Fibroblast of lung (primary cell): ENCODE data around the gene ELP4. TPM values are rescaled to one million over a fixed set of nuclear protein-coding genes. Genes with fewer than 3 reads are reported as not detected.

Experiments used
- DNase-seq, 2 donors: peaks; one replicate each; pipeline versions ENCODE4 v3.0.0 to v3.0.0-alpha.2; 2010; ENCODE audit warnings: low read depth in 2 of 2
- H2AFZ ChIP-seq: 2 replicates; pipeline ENCODE4 v1.5.1; 2012; ENCODE audit warnings: low read length, control low read depth, inconsistent platforms
- H3K27ac ChIP-seq: 2 replicates; pipeline ENCODE4 v1.5.1; 2011; ENCODE audit warnings: low read length, control low read depth; ENCODE audit not compliant: insufficient read depth
- H3K27me3 ChIP-seq: 2 replicates; pipeline ENCODE4 v1.5.1; 2011; ENCODE audit warnings: mild to moderate bottlenecking, low read length; ENCODE audit not compliant: control insufficient read depth, insufficient read depth
- H3K36me3 ChIP-seq: 2 replicates; pipeline ENCODE4 v1.5.1; 2011; ENCODE audit warnings: low read length; ENCODE audit not compliant: control insufficient read depth, insufficient read depth
- H3K4me1 ChIP-seq: 2 replicates; pipeline ENCODE4 v1.5.1; 2011; ENCODE audit warnings: low read length; ENCODE audit not compliant: control insufficient read depth, insufficient read depth; ENCODE audit errors: extremely low read depth
- H3K4me2 ChIP-seq: 2 replicates; pipeline ENCODE4 v1.5.1; 2011; ENCODE audit warnings: low read length, control low read depth; ENCODE audit not compliant: insufficient read depth; ENCODE audit errors: extremely low read depth
- H3K4me3 ChIP-seq, 4 experiments: fragments of 200-600 bp in 1 of 4; sonication (generic) in 1 of 4; replicated peaks in 1 of 4; 2 replicates each; pipeline ENCODE4 v1.5.1; 2011 to 2016; ENCODE audit warnings: low read length in 4 of 4, low read depth in 3 of 4, mild to moderate bottlenecking in 3 of 4, control low read depth in 2 of 4, inconsistent platforms in 1 of 4, mixed read lengths in 1 of 4; ENCODE audit not compliant: insufficient read depth in 1 of 4; ENCODE audit errors: control extremely low read depth in 1 of 4
- H3K79me2 ChIP-seq: 2 replicates; pipeline ENCODE4 v1.5.1; 2012; ENCODE audit warnings: mild to moderate bottlenecking, low read length, inconsistent platforms; ENCODE audit not compliant: control insufficient read depth, insufficient read depth
- H3K9ac ChIP-seq: 2 replicates; pipeline ENCODE4 v1.5.1; 2011; ENCODE audit warnings: mild to moderate bottlenecking, low read length, control low read depth; ENCODE audit not compliant: insufficient read depth
- H3K9me3 ChIP-seq: 2 replicates; pipeline ENCODE4 v1.5.1; 2012; ENCODE audit warnings: low read depth, low read length; ENCODE audit not compliant: control insufficient read depth, insufficient read depth
- H4K20me1 ChIP-seq: 2 replicates; pipeline ENCODE4 v1.5.1; 2011; ENCODE audit warnings: low read length; ENCODE audit not compliant: control insufficient read depth, insufficient read depth; ENCODE audit errors: extremely low read depth
- CTCF ChIP-seq, 2 donors: IDR thresholded peaks in 1 of 2; conservative IDR thresholded peaks in 1 of 2; 1 replicate in 1 of 2; 2 replicates in 1 of 2; pipeline ENCODE4 v1.5.1; 2011 to 2012; ENCODE audit warnings: low read length in 2 of 2, control low read depth in 1 of 2, inconsistent platforms in 1 of 2, low read depth in 1 of 2, mild to moderate bottlenecking in 1 of 2
- EZH2 ChIP-seq: IDR thresholded peaks from 2 replicates; pipeline ENCODE4 v1.5.1; 2012; ENCODE audit warnings: low read length, control low read depth, mild to moderate bottlenecking; ENCODE audit errors: missing control alignments
- polyA plus RNA-seq, 2 donors: library from polyadenylated mRNA; depleted of rRNA in 1 of 2; stranded (reverse) in 1 of 2; unstranded in 1 of 2; fragments of >200 nt; gene quantifications; 2 replicates each; pipeline ENCODE4 v1.2.1, GENCODE V29; 2011 to 2012; ENCODE audit warnings: missing spikeins in 1 of 2
- total RNA-seq: library from RNA; depleted of rRNA; stranded (reverse); fragments of >200 nt; gene quantifications from 2 replicates; pipeline ENCODE4 v1.2.1, GENCODE V29; 2014

Gene ELP4
- total and polyA plus RNA-seq, 2 donors (not counting 1 experiment from before 2014, with no cell fraction given) = 11.7 to 13.1 TPM

- Histone ChIP-seq H3K36me3 (no peaks in the 10 kb centered on the region), H2AFZ (no peak overlapping the region), H3K27me3 (peaks cover 69% of the 10 kb centered on the region), H4K20me1 (no peaks in the 10 kb centered on the region), H3K4me2 (peak overlapping the region; percentile 65), H3K4me3 (no peak overlapping the region), H3K4me1 (no peaks in the 10 kb centered on the region), H3K9ac (no peak overlapping the region), H3K9me3 (no peaks in the 10 kb centered on the region), H3K27ac (no peak overlapping the region), H3K79me2 (no peaks in the 10 kb centered on the region)
- TF ChIP-seq CTCF (conservative IDR thresholded peaks at IDR 0.05 in 1 of 2, IDR thresholded peaks at IDR 0.05 in 1 of 2; ENCODE audit: low read depth in 1 of 2, low read length in 2 of 2) (no peak), EZH2 (peak; percentile 89)
- peak in 1 of 2 donors; percentile 13 for DNase-seq
These were observed 317.2 kb downstream of the ELP4 start for GRCh38 chr11:31826536-31827438.

- peak in 1 of 2 donors; percentile 32 for DNase-seq
- peak overlapping the region; percentile 65 for H3K4me2 ChIP-seq
- no peak overlapping the region for H3K4me3 ChIP-seq
- no peaks in the 10 kb centered on the region for H4K20me1 ChIP-seq
- peak; percentile 63 for TF ChIP-seq EZH2
- TF ChIP-seq CTCF (conservative IDR thresholded peaks at IDR 0.05 in 1 of 2, IDR thresholded peaks at IDR 0.05 in 1 of 2; ENCODE audit: low read depth in 1 of 2, low read length in 2 of 2) = no peak
- H3K9ac ChIP-seq = no peak overlapping the region
- H3K4me1 ChIP-seq = no peaks in the 10 kb centered on the region
- no peaks in the 10 kb centered on the region for H3K79me2 ChIP-seq
- no peak overlapping the region for H2AFZ ChIP-seq
- no peaks in the 10 kb centered on the region for H3K9me3 ChIP-seq
- peaks cover 61% of the 10 kb centered on the region for H3K27me3 ChIP-seq
- no peaks in the 10 kb centered on the region for H3K36me3 ChIP-seq
- H3K27ac ChIP-seq = no peak overlapping the region
These were observed 318.1 kb downstream of the ELP4 start for GRCh38 chr11:31827455-31828206.

DNA sequence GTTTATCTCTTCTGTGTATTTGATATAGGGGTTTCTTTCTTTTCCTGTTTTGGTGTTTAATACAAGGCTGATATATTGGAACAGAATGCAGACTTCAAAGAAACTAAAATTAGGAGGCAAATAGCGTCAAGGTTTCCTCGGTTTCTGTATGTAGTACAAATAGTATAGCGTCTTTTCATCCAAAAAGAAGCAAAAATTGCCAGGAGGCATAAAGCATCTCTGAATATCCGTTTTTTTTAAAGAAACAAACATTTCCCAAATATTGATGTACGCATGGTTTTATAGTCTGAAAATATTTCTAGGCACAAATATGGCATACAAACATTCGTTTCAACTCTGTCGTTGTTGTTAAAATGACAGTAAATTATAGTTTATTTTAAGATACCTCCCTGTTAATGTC lies 318.6 kb downstream of the ELP4 start:
- no peaks in the 10 kb centered on the region for H4K20me1 ChIP-seq
- H3K4me1 ChIP-seq = no peaks in the 10 kb centered on the region
- no peak overlapping the region for H3K27ac ChIP-seq
- no peak overlapping the region for H3K9ac ChIP-seq
- peaks cover 56% of the 10 kb centered on the region for H3K27me3 ChIP-seq
- H2AFZ ChIP-seq = no peak overlapping the region
- no peak overlapping the region for H3K4me3 ChIP-seq
- TF ChIP-seq EZH2 = no peak
- TF ChIP-seq CTCF (conservative IDR thresholded peaks at IDR 0.05 in 1 of 2, IDR thresholded peaks at IDR 0.05 in 1 of 2; ENCODE audit: low read depth in 1 of 2, low read length in 2 of 2) = no peak
- no peaks in the 10 kb centered on the region for H3K36me3 ChIP-seq
- H3K79me2 ChIP-seq = no peaks in the 10 kb centered on the region
- DNase-seq = no peak
- no peak overlapping the region for H3K4me2 ChIP-seq
- no peaks in the 10 kb centered on the region for H3K9me3 ChIP-seq
